Measurements from ENCODE around the gene MAP7D3. TPM values are rescaled to one million over a fixed set of nuclear protein-coding genes. Genes with fewer than 3 reads are reported as not detected.

The MAP7D3 gene
- total and polyA plus RNA-seq, 9 of the 15 experiments (the other 6 are each of a cell fraction or from before 2014, with no cell fraction given): 9.4 to 27.7 (median 14.0) TPM

- TF ChIP-seq, protein P1, sequence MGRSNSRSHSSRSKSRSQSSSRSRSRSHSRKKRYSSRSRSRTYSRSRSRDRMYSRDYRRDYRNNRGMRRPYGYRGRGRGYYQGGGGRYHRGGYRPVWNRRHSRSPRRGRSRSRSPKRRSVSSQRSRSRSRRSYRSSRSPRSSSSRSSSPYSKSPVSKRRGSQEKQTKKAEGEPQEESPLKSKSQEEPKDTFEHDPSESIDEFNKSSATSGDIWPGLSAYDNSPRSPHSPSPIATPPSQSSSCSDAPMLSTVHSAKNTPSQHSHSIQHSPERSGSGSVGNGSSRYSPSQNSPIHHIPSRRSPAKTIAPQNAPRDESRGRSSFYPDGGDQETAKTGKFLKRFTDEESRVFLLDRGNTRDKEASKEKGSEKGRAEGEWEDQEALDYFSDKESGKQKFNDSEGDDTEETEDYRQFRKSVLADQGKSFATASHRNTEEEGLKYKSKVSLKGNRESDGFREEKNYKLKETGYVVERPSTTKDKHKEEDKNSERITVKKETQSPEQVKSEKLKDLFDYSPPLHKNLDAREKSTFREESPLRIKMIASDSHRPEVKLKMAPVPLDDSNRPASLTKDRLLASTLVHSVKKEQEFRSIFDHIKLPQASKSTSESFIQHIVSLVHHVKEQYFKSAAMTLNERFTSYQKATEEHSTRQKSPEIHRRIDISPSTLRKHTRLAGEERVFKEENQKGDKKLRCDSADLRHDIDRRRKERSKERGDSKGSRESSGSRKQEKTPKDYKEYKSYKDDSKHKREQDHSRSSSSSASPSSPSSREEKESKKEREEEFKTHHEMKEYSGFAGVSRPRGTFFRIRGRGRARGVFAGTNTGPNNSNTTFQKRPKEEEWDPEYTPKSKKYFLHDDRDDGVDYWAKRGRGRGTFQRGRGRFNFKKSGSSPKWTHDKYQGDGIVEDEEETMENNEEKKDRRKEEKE (IDR thresholded peaks at IDR 0.05; ENCODE audit: borderline replicate concordance in 1 of 2, control insufficient read depth in 1 of 2, low read depth in 2 of 2, low read length in 1 of 2): no peak
- TF ChIP-seq RERE (CRISPR knock-in tag; IDR thresholded peaks at IDR 0.05; ENCODE audit: borderline replicate concordance) (no peak), FOXJ2 (tag; IDR thresholded peaks at IDR 0.05) (no peak), HNRNPH1 (optimal IDR thresholded peaks at IDR 0.05; ENCODE audit: low read depth, low read length) (no peak), HMGN3 (IDR thresholded peaks at IDR 0.05; ENCODE audit: borderline replicate concordance, extremely low read depth, insufficient read length, low read depth, low read length) (no peak), ZNF436 (CRISPR knock-in tag; IDR thresholded peaks at IDR 0.05) (no peak), ARID1B (IDR thresholded peaks at IDR 0.05) (no peak), PREB (CRISPR knock-in tag; IDR thresholded peaks at IDR 0.05) (no peak)
- TF ChIP-seq, protein P2, sequence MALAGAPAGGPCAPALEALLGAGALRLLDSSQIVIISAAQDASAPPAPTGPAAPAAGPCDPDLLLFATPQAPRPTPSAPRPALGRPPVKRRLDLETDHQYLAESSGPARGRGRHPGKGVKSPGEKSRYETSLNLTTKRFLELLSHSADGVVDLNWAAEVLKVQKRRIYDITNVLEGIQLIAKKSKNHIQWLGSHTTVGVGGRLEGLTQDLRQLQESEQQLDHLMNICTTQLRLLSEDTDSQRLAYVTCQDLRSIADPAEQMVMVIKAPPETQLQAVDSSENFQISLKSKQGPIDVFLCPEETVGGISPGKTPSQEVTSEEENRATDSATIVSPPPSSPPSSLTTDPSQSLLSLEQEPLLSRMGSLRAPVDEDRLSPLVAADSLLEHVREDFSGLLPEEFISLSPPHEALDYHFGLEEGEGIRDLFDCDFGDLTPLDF (CRISPR knock-in tag; IDR thresholded peaks at IDR 0.05): no peak
Measured at GRCh38 chrX:136176399-136176825, 74.8 kb downstream of the MAP7D3 start (continued).
